HepG2 (cell line): ENCODE measurements around the gene ATP2B2. TPM values are rescaled to one million over a fixed set of nuclear protein-coding genes. Genes with fewer than 3 reads are reported as not detected.

Experiments used
- CEBPB ChIP-seq: IDR thresholded peaks from 2 replicates; pipeline ENCODE4 v1.6.1; 2011; ENCODE audit warnings: low read depth, low read length, improper control_type of control experiment, borderline replicate concordance
- CREBL2 ChIP-seq: sonication (generic); formaldehyde crosslinking; IDR thresholded peaks from 2 replicates; pipeline ENCODE4 v1.8.1; 2023; ENCODE audit warnings: missing genetic modification reagents, mild to moderate bottlenecking, borderline replicate concordance
- FOXK2 ChIP-seq: fragments of 450-650 bp; IDR thresholded peaks from 2 replicates; pipeline ENCODE4 v1.6.1; 2016
- FOXP1 ChIP-seq, 2 experiments: fragments of 450-650 bp in 1 of 2; IDR thresholded peaks; 2 replicates each; pipeline ENCODE4 v1.6.1; 2017 to 2018; ENCODE audit warnings: antibody characterized with exemption in 1 of 2
- GRHL1 ChIP-seq: sonication (generic); formaldehyde crosslinking; conservative IDR thresholded peaks from 2 replicates; pipeline ENCODE4 v1.8.0; 2022; ENCODE audit warnings: missing genetic modification reagents
- GTF2F1 ChIP-seq: fragments of 150-350 bp; IDR thresholded peaks from 2 replicates; pipeline ENCODE4 v1.6.1; 2014; ENCODE audit warnings: low read length
- HIC2 ChIP-seq: sonication (generic); formaldehyde crosslinking; IDR thresholded peaks from 2 replicates; pipeline ENCODE4 v1.9.0; 2022; ENCODE audit warnings: low read depth, missing genetic modification reagents
- KLF9 ChIP-seq: IDR thresholded peaks from 2 replicates; pipeline ENCODE4 v1.6.1; 2016; ENCODE audit warnings: low read depth
- MAZ ChIP-seq, 2 experiments: sonication (generic) in 1 of 2; formaldehyde crosslinking in 1 of 2; IDR thresholded peaks; 2 replicates each; pipeline versions ENCODE4 v1.5.0 to v1.6.1; 2012 to 2020; ENCODE audit warnings: low read depth in 2 of 2, mild to moderate bottlenecking in 2 of 2, borderline replicate concordance in 1 of 2, improper control_type of control experiment in 1 of 2, low read length in 1 of 2, missing genetic modification reagents in 1 of 2, moderate library complexity in 1 of 2
- MNT ChIP-seq: fragments of 450-650 bp; IDR thresholded peaks from 2 replicates; pipeline ENCODE4 v1.6.1; 2016
- NPAS2 ChIP-seq: sonication (generic); formaldehyde crosslinking; IDR thresholded peaks from 2 replicates; pipeline ENCODE4 v1.8.0; 2022; ENCODE audit warnings: mild to moderate bottlenecking, missing genetic modification reagents, borderline replicate concordance
- NR3C1 ChIP-seq: sonication (generic); formaldehyde crosslinking; IDR thresholded peaks from 2 replicates; pipeline ENCODE4 v1.4.0; 2020; ENCODE audit warnings: missing genetic modification reagents
- RARG ChIP-seq: sonication (generic); formaldehyde crosslinking; IDR thresholded peaks from 2 replicates; pipeline ENCODE4 v1.4.0; 2020; ENCODE audit warnings: low read depth, mild to moderate bottlenecking, missing genetic modification reagents
- REL ChIP-seq: sonication (generic); formaldehyde crosslinking; conservative IDR thresholded peaks from 2 replicates; pipeline ENCODE4 v1.8.0; 2022; ENCODE audit warnings: mild to moderate bottlenecking, missing genetic modification reagents, moderate library complexity
- RORA ChIP-seq: sonication (generic); formaldehyde crosslinking; IDR thresholded peaks from 2 replicates; pipeline ENCODE4 v1.5.0; 2020; ENCODE audit warnings: mild to moderate bottlenecking, missing genetic modification reagents, moderate library complexity
- SPEN ChIP-seq: sonication (generic); formaldehyde crosslinking; IDR thresholded peaks from 2 replicates; pipeline ENCODE4 v1.5.1; 2020; ENCODE audit warnings: low read depth, mild to moderate bottlenecking, missing genetic modification reagents
- TGIF2 ChIP-seq: IDR thresholded peaks from 2 replicates; pipeline ENCODE4 v1.6.1; 2016; ENCODE audit warnings: control low read depth, missing compliant biosample characterization
- USF2 ChIP-seq, 2 experiments: sonication (generic) in 1 of 2; formaldehyde crosslinking in 1 of 2; IDR thresholded peaks; 2 replicates each; pipeline versions ENCODE4 v1.5.1 to v1.6.1; 2011 to 2020; ENCODE audit warnings: borderline replicate concordance in 1 of 2, low read depth in 1 of 2, low read length in 1 of 2, mild to moderate bottlenecking in 1 of 2, missing genetic modification reagents in 1 of 2, moderate library complexity in 1 of 2
- ZFP36L2 ChIP-seq: sonication (generic); formaldehyde crosslinking; IDR thresholded peaks from 2 replicates; pipeline ENCODE4 v1.4.0; 2020; ENCODE audit warnings: missing genetic modification reagents
- ZFP41 ChIP-seq: sonication (generic); formaldehyde crosslinking; IDR thresholded peaks from 2 replicates; pipeline ENCODE4 v1.4.0; 2020; ENCODE audit warnings: mild to moderate bottlenecking, missing genetic modification reagents, borderline replicate concordance
- ZNF598 ChIP-seq: sonication (generic); formaldehyde crosslinking; IDR thresholded peaks from 2 replicates; pipeline ENCODE4 v1.5.1; 2020; ENCODE audit warnings: mild to moderate bottlenecking, missing genetic modification reagents, borderline replicate concordance
- polyA plus RNA-seq, 8 experiments: library from polyadenylated mRNA; depleted of rRNA in 3 of 8; stranded (reverse) in 7 of 8; unstranded in 1 of 8; fragments of >200 nt; fragmentation: Illumina TruSeq in 4 of 8; extraction: Trizol in 4 of 8; gene quantifications; 2 replicates each; pipeline versions ENCODE4 v1.2.1 to v1.2.3, GENCODE V29; 2011 to 2016; ENCODE audit warnings: low read depth in 4 of 8, missing spikeins in 1 of 8, mixed read lengths in 1 of 8; ENCODE audit not compliant: insufficient read depth in 1 of 8
- total RNA-seq, 5 experiments: library from RNA; depleted of rRNA; stranded (reverse); fragments of >200 nt; fragmentation: Illumina TruSeq; extraction: Trizol; gene quantifications; 2 replicates each; pipeline ENCODE4 v1.2.3, GENCODE V29; 2016; ENCODE audit warnings: low read depth in 1 of 5

Gene ATP2B2
- total and polyA plus RNA-seq, 2 of the 13 experiments (the other 11 are each of a cell fraction or from before 2014, with no cell fraction given), result 1.5 to 2.3 TPM

- peak; percentile 98 for TF ChIP-seq ZFP36L2 (CRISPR knock-in tag)
- TF ChIP-seq ZFP41 (CRISPR knock-in tag), result peak; percentile 93; the same call in 1 of the 2 replicates
- peak; percentile 85 for TF ChIP-seq SPEN (CRISPR knock-in tag)
- TF ChIP-seq GTF2F1, result no peak
- TF ChIP-seq CREBL2 (CRISPR knock-in tag), result no peak
- no peak for TF ChIP-seq NR3C1 (CRISPR knock-in tag)
- TF ChIP-seq ZNF598 (CRISPR knock-in tag), result peak; percentile 95; the same call in 1 of the 2 replicates
- TF ChIP-seq USF2 (IDR thresholded peaks at IDR 0.05; ENCODE audit: low read depth, low read length), result peak; percentile 15; the same call in 1 of the 2 replicates
- TF ChIP-seq USF2 (CRISPR knock-in tag; IDR thresholded peaks at IDR 0.05; ENCODE audit: borderline replicate concordance), result peak; percentile 23; the same call in 1 of the 2 replicates
- TF ChIP-seq KLF9 (CRISPR knock-in tag), result peak; percentile 84; the same call in 1 of the 2 replicates
- peak; percentile 79; the same call in 1 of the 2 replicates for TF ChIP-seq HIC2 (CRISPR knock-in tag)
- TF ChIP-seq NPAS2 (CRISPR knock-in tag), result no peak
- peak; percentile 96 for TF ChIP-seq REL (CRISPR knock-in tag)
- TF ChIP-seq MAZ (IDR thresholded peaks at IDR 0.05; ENCODE audit: borderline replicate concordance, low read depth, low read length), result no peak
- peak; percentile 86 for TF ChIP-seq MAZ (CRISPR knock-in tag; IDR thresholded peaks at IDR 0.05; ENCODE audit: low read depth)
- TF ChIP-seq TGIF2 (CRISPR knock-in tag), result peak; percentile 92
- TF ChIP-seq CEBPB, result no peak
- TF ChIP-seq GRHL1 (CRISPR knock-in tag), result no peak; the same call in 1 of the 2 replicates
- TF ChIP-seq RORA, result no peak
- TF ChIP-seq RARG (CRISPR knock-in tag), result no peak
- TF ChIP-seq MNT, result peak; percentile 91
- TF ChIP-seq FOXK2, result peak; percentile 42; the same call in 1 of the 2 replicates
- no peak for TF ChIP-seq FOXP1 (IDR thresholded peaks at IDR 0.05)
- peak; percentile 56; the same call in 1 of the 2 replicates for TF ChIP-seq FOXP1 (CRISPR knock-in tag; IDR thresholded peaks at IDR 0.05)
Measured at GRCh38 chr3:10459954-10460754, 45.2 kb downstream of the ATP2B2 start (continued).
